Keratinocyte (primary cell): ENCODE measurements around the gene CCDC12.

Source experiments
- CTCF ChIP-seq, 3 experiments: IDR thresholded peaks in 1 of 3; conservative IDR thresholded peaks in 1 of 3; optimal IDR thresholded peaks in 1 of 3; 2 replicates in 2 of 3; 3 replicates in 1 of 3; pipeline versions ENCODE3 to v1.5.1; 2011; ENCODE audit warnings: low read length in 3 of 3, mild to moderate bottlenecking in 3 of 3, moderate library complexity in 2 of 3, control low read depth in 1 of 3, inconsistent platforms in 1 of 3; ENCODE audit not compliant: insufficient read depth in 2 of 3; ENCODE audit errors: extremely low read depth in 1 of 3
- EZH2 ChIP-seq: IDR thresholded peaks from one replicate; pipeline ENCODE4 v1.6.1; 2012; ENCODE audit warnings: inconsistent platforms, mild to moderate bottlenecking, low read length, moderate library complexity

GRCh38 chr3:47007482-47008233 is 31.1 kb upstream of the CCDC12 start:
- TF ChIP-seq CTCF (optimal IDR thresholded peaks at IDR 0.05 in 1 of 3, IDR thresholded peaks at IDR 0.05 in 1 of 3, conservative IDR thresholded peaks at IDR 0.05 in 1 of 3; ENCODE audit: extremely low read depth in 1 of 3, insufficient read depth in 2 of 3, low read length in 3 of 3) (no peak), EZH2 (no peak)
